Stimulated activated CD8-positive, alpha-beta memory T cell treated with anti-CD3 and anti-CD28 coated beads, Interleukin-4, amount 100 ng/mL, for 24 hours (primary cell): Measurements from ENCODE around the gene COX19.
"Not testable (repeated sequence)": the region's sequence is repeated elsewhere in the genome, so short reads cannot be mapped to it uniquely, and the experiment has no call there.

Experiments used
- DNase-seq: peaks from one replicate; pipeline ENCODE4 v3.0.0-alpha.2; 2020; ENCODE audit warnings: low read depth

COX19 gene

GRCh38 chr7:1010226-1010625 lies 34.9 kb upstream of the COX19 start:
- DNase-seq, result no peak

GRCh38 chr7:1009747-1010146 lies 34.4 kb upstream of the COX19 start:
- no peak for DNase-seq

GRCh38 chr7:1008733-1009363 lies 33.5 kb upstream of the COX19 start:
- no peak for DNase-seq

GRCh38 chr7:1007901-1008300 lies 32.6 kb upstream of the COX19 start:
- DNase-seq, result no peak

- no peak for DNase-seq
Observed at GRCh38 chr7:1005303-1005702, 30.0 kb upstream of the COX19 start.

GRCh38 chr7:1004018-1004852 lies 28.9 kb upstream of the COX19 start:
- DNase-seq, result no peak

GRCh38 chr7:1002445-1002844 lies 27.1 kb upstream of the COX19 start:
- not testable (repeated sequence) for DNase-seq

- DNase-seq, result not testable (repeated sequence)
Observed at GRCh38 chr7:1002026-1002425, 26.7 kb upstream of the COX19 start.

GRCh38 chr7:1001069-1001770 lies 25.9 kb upstream of the COX19 start:
- DNase-seq, result not testable (repeated sequence)

- no peak for DNase-seq
Observed at GRCh38 chr7:999941-1000935, 24.9 kb upstream of the COX19 start.

- no peak for DNase-seq
Observed at GRCh38 chr7:999149-999879, 24.0 kb upstream of the COX19 start.

GRCh38 chr7:997404-998395 lies 22.4 kb upstream of the COX19 start:
- no peak for DNase-seq

- no peak for DNase-seq
Observed at GRCh38 chr7:996079-996872, 20.9 kb upstream of the COX19 start.

- DNase-seq, result no peak
Observed at GRCh38 chr7:995571-995970, 20.2 kb upstream of the COX19 start.

GRCh38 chr7:994592-995308 lies 19.4 kb upstream of the COX19 start:
- DNase-seq, result no peak

GRCh38 chr7:992709-993607 lies 17.6 kb upstream of the COX19 start:
- peak; percentile 92 for DNase-seq
